IMR-90 (cell line): ENCODE data around the gene EIF3I. TPM values are rescaled to one million over a fixed set of nuclear protein-coding genes. Genes with fewer than 3 reads are reported as not detected.

Experiments used
- ATAC-seq: fragments of 200-7000 bp; cut with Tn5 transposase; 2 replicates; pipeline ENCODE4 v1.9.1; 2020; ENCODE audit warnings: low read depth, mild to moderate bottlenecking, moderate library complexity
- BruUV-seq: library from RNA; stranded (reverse); fragments of 400-500 nt; replicated peaks from 2 replicates; lab custom pipeline; 2021; lab: Mats Ljungman, UMichigan
- CTCF ChIA-PET: fragments of 300-600 bp; formaldehyde crosslinking; extraction: SDS; loops from one replicate; lab custom pipeline; 2021; ENCODE audit warnings: antibody characterized with exemption; lab: Yijun Ruan, JAX
- POLR2A ChIA-PET: fragments of 300-600 bp; sonication (Branson Sonifier 250); formaldehyde crosslinking; loops from one replicate; lab custom pipeline; 2022; ENCODE audit warnings: antibody characterized with exemption; ENCODE audit not compliant: unreplicated experiment; lab: Charles Lee
- DNase-seq: peaks from one replicate; pipeline ENCODE4 v3.0.0; 2013
- H2AFZ ChIP-seq: replicated peaks from 2 replicates; pipeline ENCODE3; 2013; ENCODE audit warnings: low read length, mild to moderate bottlenecking; ENCODE audit not compliant: poor library complexity
- H2AK5ac ChIP-seq: 2 replicates; pipeline ENCODE4 v1.6.1; 2013; ENCODE audit warnings: low read depth, low read length, inconsistent platforms
- H2AK9ac ChIP-seq: replicated peaks from 2 replicates; pipeline ENCODE3; 2013; ENCODE audit warnings: mild to moderate bottlenecking, low read depth, low read length, moderate library complexity; ENCODE audit not compliant: poor library complexity
- H2BK120ac ChIP-seq: 2 replicates; pipeline ENCODE4 v1.6.1; 2013; ENCODE audit warnings: low read depth, low read length, inconsistent platforms
- H2BK15ac ChIP-seq: 3 replicates; pipeline ENCODE4 v1.6.1; 2013; ENCODE audit warnings: low read depth, low read length, inconsistent platforms
- H2BK20ac ChIP-seq: 2 replicates; pipeline ENCODE4 v1.6.1; 2013; ENCODE audit warnings: low read depth, mild to moderate bottlenecking, inconsistent platforms, low read length, moderate library complexity
- H2BK5ac ChIP-seq: 2 replicates; pipeline ENCODE4 v1.6.1; 2013; ENCODE audit warnings: mild to moderate bottlenecking, low read depth, low read length, inconsistent platforms; ENCODE audit not compliant: poor library complexity, severe bottlenecking
- H3K14ac ChIP-seq: replicated peaks from 2 replicates; pipeline ENCODE4 v1.6.1; 2013; ENCODE audit warnings: low read depth, low read length, inconsistent platforms
- H3K18ac ChIP-seq: 2 replicates; pipeline ENCODE4 v1.6.1; 2013; ENCODE audit warnings: low read depth, low read length, control low read depth
- H3K23ac ChIP-seq: 2 replicates; pipeline ENCODE4 v1.6.1; 2013; ENCODE audit warnings: low read depth, low read length, inconsistent platforms
- H3K27ac ChIP-seq: 2 replicates; pipeline ENCODE4 v1.5.1; 2013; ENCODE audit warnings: mild to moderate bottlenecking, control low read depth, low read length; ENCODE audit not compliant: insufficient read depth
- H3K27me3 ChIP-seq: 2 replicates; pipeline ENCODE4 v1.6.1; 2013; ENCODE audit warnings: low read length; ENCODE audit not compliant: control insufficient read depth, insufficient read depth
- H3K36me3 ChIP-seq: 2 replicates; pipeline ENCODE4 v1.6.1; 2013; ENCODE audit warnings: low read length, mixed read lengths; ENCODE audit not compliant: control insufficient read depth, insufficient read depth
- H3K4ac ChIP-seq: 2 replicates; pipeline ENCODE4 v1.6.1; 2013; ENCODE audit warnings: low read depth, low read length, inconsistent platforms
- H3K4me1 ChIP-seq: 2 replicates; pipeline ENCODE4 v1.6.1; 2013; ENCODE audit warnings: low read length, mixed read lengths; ENCODE audit not compliant: control insufficient read depth, insufficient read depth
- H3K4me2 ChIP-seq: 2 replicates; pipeline ENCODE4 v1.6.1; 2013; ENCODE audit warnings: low read depth, mild to moderate bottlenecking, control low read depth, low read length, moderate library complexity
- H3K4me3 ChIP-seq: 2 replicates; pipeline ENCODE4 v1.5.1; 2013; ENCODE audit warnings: low read depth, mild to moderate bottlenecking, control low read depth, low read length, moderate library complexity; ENCODE audit not compliant: insufficient read depth
- H3K56ac ChIP-seq: 2 replicates; pipeline ENCODE4 v1.6.1; 2013; ENCODE audit warnings: low read length, inconsistent platforms; ENCODE audit not compliant: insufficient read depth; ENCODE audit errors: extremely low read depth
- H3K79me1 ChIP-seq, 2 experiments: 2 replicates each; pipeline ENCODE4 v1.6.1; 2013; ENCODE audit warnings: low read length in 2 of 2, inconsistent platforms in 1 of 2, low read depth in 1 of 2
- H3K9ac ChIP-seq: 2 replicates; pipeline ENCODE4 v1.6.1; 2013; ENCODE audit warnings: low read depth, low read length, control low read depth
- H3K9me1 ChIP-seq: 2 replicates; pipeline ENCODE4 v1.6.1; 2013; ENCODE audit warnings: low read length, inconsistent platforms; ENCODE audit not compliant: insufficient read depth
- H3K9me3 ChIP-seq: 2 replicates; pipeline ENCODE4 v1.6.1; 2013; ENCODE audit warnings: low read length; ENCODE audit not compliant: control insufficient read depth, insufficient read depth
- H4K20me1 ChIP-seq: 2 replicates; pipeline ENCODE4 v1.6.1; 2013; ENCODE audit warnings: low read length, inconsistent platforms; ENCODE audit not compliant: insufficient read depth
- H4K5ac ChIP-seq: 2 replicates; pipeline ENCODE4 v1.6.1; 2013; ENCODE audit warnings: mild to moderate bottlenecking, low read depth, low read length, control low read depth
- H4K8ac ChIP-seq, 2 experiments: 2 replicates each; pipeline ENCODE4 v1.6.1; 2013; ENCODE audit warnings: low read depth in 2 of 2, low read length in 2 of 2, control low read depth in 1 of 2, inconsistent platforms in 1 of 2
- H4K91ac ChIP-seq: 2 replicates; pipeline ENCODE4 v1.6.1; 2013; ENCODE audit warnings: low read depth, low read length, inconsistent platforms; ENCODE audit not compliant: insufficient read depth
- BHLHE40 ChIP-seq: fragments of 150-350 bp; IDR thresholded peaks from 2 replicates; pipeline ENCODE4 v1.6.1; 2016; ENCODE audit warnings: mild to moderate bottlenecking, low read depth, low read length
- CEBPB ChIP-seq: IDR thresholded peaks from 2 replicates; pipeline ENCODE4 v1.6.1; 2012; ENCODE audit warnings: low read depth, low read length, improper control_type of control experiment
- CHD1 ChIP-seq: IDR thresholded peaks from 2 replicates; pipeline ENCODE4 v1.6.1; 2012; ENCODE audit warnings: low read depth, low read length, improper control_type of control experiment
- ELK1 ChIP-seq: fragments of 150-350 bp; IDR thresholded peaks from 2 replicates; pipeline ENCODE4 v1.6.1; 2016; ENCODE audit warnings: low read depth, mild to moderate bottlenecking, low read length, moderate library complexity, borderline replicate concordance
- FOS ChIP-seq: fragments of 150-350 bp; IDR thresholded peaks from 2 replicates; pipeline ENCODE4 v1.6.1; 2016; ENCODE audit warnings: low read depth, low read length
- MAFK ChIP-seq: IDR thresholded peaks from 2 replicates; pipeline ENCODE4 v1.6.1; 2012; ENCODE audit warnings: low read depth, low read length, improper control_type of control experiment
- MAZ ChIP-seq: IDR thresholded peaks from 2 replicates; pipeline ENCODE4 v1.6.1; 2012; ENCODE audit warnings: low read depth, mild to moderate bottlenecking, low read length, improper control_type of control experiment, moderate library complexity, borderline replicate concordance
- MXI1 ChIP-seq: IDR thresholded peaks from 2 replicates; pipeline ENCODE4 v1.6.1; 2012; ENCODE audit warnings: low read depth, mild to moderate bottlenecking, low read length, moderate library complexity, borderline replicate concordance
- NFE2L2 ChIP-seq: fragments of 150-350 bp; IDR thresholded peaks from 2 replicates; pipeline ENCODE4 v1.6.1; 2016; ENCODE audit warnings: low read depth, mild to moderate bottlenecking, low read length
- POLR2A ChIP-seq: IDR thresholded peaks from 2 replicates; pipeline ENCODE4 v1.6.1; 2012; ENCODE audit warnings: mild to moderate bottlenecking, low read depth, low read length
- RAD21 ChIP-seq: IDR thresholded peaks from 2 replicates; pipeline ENCODE4 v1.6.1; 2012; ENCODE audit warnings: low read length, improper control_type of control experiment
- RCOR1 ChIP-seq: IDR thresholded peaks from 2 replicates; pipeline ENCODE4 v1.6.1; 2012; ENCODE audit warnings: mild to moderate bottlenecking, low read length, improper control_type of control experiment; ENCODE audit not compliant: insufficient replicate concordance
- RFX5 ChIP-seq: IDR thresholded peaks from 2 replicates; pipeline ENCODE4 v1.8.0; 2012; ENCODE audit warnings: low read depth, mild to moderate bottlenecking, low read length, moderate library complexity
- SMC3 ChIP-seq: fragments of 150-350 bp; IDR thresholded peaks from 2 replicates; pipeline ENCODE4 v1.6.1; 2016; ENCODE audit warnings: low read depth, mild to moderate bottlenecking, antibody characterized with exemption, low read length, moderate library complexity
- USF2 ChIP-seq: fragments of 150-350 bp; IDR thresholded peaks from 2 replicates; pipeline ENCODE4 v1.6.1; 2017; ENCODE audit warnings: mild to moderate bottlenecking, antibody characterized with exemption, low read length, low read depth
- WGBS, 2 experiments: methylation state at CpG; one replicate each; pipeline versions ENCODE4 v1.1.5 to v1.1.7; 2013; ENCODE audit warnings: missing lambda C conversion rate in 2 of 2; ENCODE audit not compliant: insufficient read length in 1 of 2; ENCODE audit errors: extremely low coverage in 2 of 2; 5-methylcytosine and 5-hydroxymethylcytosine counted together
- dilution Hi-C: fragments of 300-500 bp; cut with HindIII; formaldehyde crosslinking; loops from one replicate; pipeline ENCODE4 v1.14.3; 2018; ENCODE audit warnings: low sequenced_read_pairs; ENCODE audit not compliant: unreplicated experiment
- in situ Hi-C: fragments of 300-500 bp; cut with MboI; formaldehyde crosslinking; loops from 3 replicates; pipeline ENCODE4 v1.14.3; 2019; ENCODE audit warnings: low sequenced_read_pairs, inconsistent platforms, mixed read lengths
- intact Hi-C: fragments of 100-400 bp; cut with micrococcal nuclease; formaldehyde crosslinking; loops from 2 replicates; pipeline ENCODE4 v1.10.0; 2022
- polyA plus RNA-seq, 3 experiments: library from polyadenylated mRNA; depleted of rRNA; stranded (reverse); fragments of >200 nt; gene quantifications; 2 replicates each; pipeline ENCODE4 v1.2.3, GENCODE V29; 2012; ENCODE audit warnings: low replicate concordance in 1 of 3
- total RNA-seq: library from RNA; depleted of rRNA; stranded (reverse); fragments of >200 nt; gene quantifications from 2 replicates; pipeline ENCODE4 v1.2.3, GENCODE V29; 2012
- TF ChIP-seq, protein P1 (sequence below): conservative IDR thresholded peaks from 2 replicates; pipeline ENCODE4 v1.5.1; 2012; ENCODE audit warnings: mild to moderate bottlenecking, low read depth, low read length, improper control_type of control experiment

The EIF3I gene
- total and polyA plus RNA-seq, 2 of the 4 experiments (the other 2 are of a cell fraction), result 469 to 716 TPM

DNA sequence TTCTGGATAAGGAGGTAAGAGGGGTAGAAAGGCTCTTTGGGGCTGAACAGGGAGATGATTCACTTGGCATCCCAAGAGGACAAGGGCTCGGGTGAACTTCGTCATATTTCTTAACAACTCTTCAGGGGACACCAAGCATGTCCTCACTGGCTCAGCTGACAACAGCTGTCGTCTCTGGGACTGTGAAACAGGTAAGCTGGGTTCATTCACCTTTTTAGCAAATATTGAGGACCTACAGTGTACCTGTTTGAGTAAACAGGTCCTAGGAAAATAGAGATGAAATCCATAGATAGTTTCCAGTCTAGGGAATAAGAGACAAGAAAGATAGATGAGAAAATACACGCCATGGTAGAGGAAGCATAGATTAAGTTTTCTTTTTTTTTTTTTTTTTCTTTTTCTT lies 2.1 kb downstream of the EIF3I start:
- no peak overlapping the region for H2AK9ac ChIP-seq
- no peak overlapping the region for H3K56ac ChIP-seq
- peaks cover 37 to 74% of the 10 kb centered on the region in 2 experiments for H3K79me1 ChIP-seq
- no peak overlapping the region for H2AFZ ChIP-seq
- peaks cover 12% of the 10 kb centered on the region for H3K4me1 ChIP-seq
- BruUV-seq, result no TSS peak
- no peak overlapping the region for H3K18ac ChIP-seq
- no peak overlapping the region for H3K4me3 ChIP-seq
- no peak overlapping the region for H3K4me2 ChIP-seq
- peaks cover 16% of the 10 kb centered on the region for H3K9me1 ChIP-seq
- H3K14ac ChIP-seq, result no peak overlapping the region
- H4K20me1 ChIP-seq, result 0 out of 2 replicates have a peak, but pooled peaks cover 10% of the 10 kb centered on the region
- in situ Hi-C loops, result no loop called here
- H2BK120ac ChIP-seq, result no peak overlapping the region
- H3K9me3 ChIP-seq, result no peaks in the 10 kb centered on the region
- no peak overlapping the region for H2BK15ac ChIP-seq
- H3K36me3 ChIP-seq, result peaks cover 44% of the 10 kb centered on the region
- H4K5ac ChIP-seq, result no peak overlapping the region
- dilution Hi-C loops, result no loop called here
- DNase-seq (no peak), ATAC-seq (no peak)
- CTCF ChIA-PET, result no interaction called here
- H3K27ac ChIP-seq, result no peak overlapping the region
- H2AK5ac ChIP-seq, result no peak overlapping the region
- 100% methylated on average over 1 of the region's 4 CpGs; no CpG with 5 or more reads in 1 of the 2 experiments for WGBS, 2 experiments
- H4K8ac ChIP-seq, result no peak overlapping the region
- H3K9ac ChIP-seq, result no peak overlapping the region
- 0 out of 2 replicates have a peak overlapping the region, but pooled peaks have one; percentile 18 for H3K23ac ChIP-seq
- POLR2A ChIA-PET, result no interaction called here
- H4K91ac ChIP-seq, result no peak overlapping the region
- no peaks in the 10 kb centered on the region for H3K27me3 ChIP-seq
- no peak overlapping the region for H3K4ac ChIP-seq
- no peak for TF ChIP-seq CEBPB
- no peak for TF ChIP-seq RFX5
- no peak for TF ChIP-seq ELK1
- no peak for TF ChIP-seq RCOR1
- no peak for TF ChIP-seq MAFK
- no peak for TF ChIP-seq USF2
- no peak for TF ChIP-seq RAD21
- no peak for TF ChIP-seq SMC3
- no peak for TF ChIP-seq NFE2L2
- TF ChIP-seq FOS, result no peak
- TF ChIP-seq, protein P1, sequence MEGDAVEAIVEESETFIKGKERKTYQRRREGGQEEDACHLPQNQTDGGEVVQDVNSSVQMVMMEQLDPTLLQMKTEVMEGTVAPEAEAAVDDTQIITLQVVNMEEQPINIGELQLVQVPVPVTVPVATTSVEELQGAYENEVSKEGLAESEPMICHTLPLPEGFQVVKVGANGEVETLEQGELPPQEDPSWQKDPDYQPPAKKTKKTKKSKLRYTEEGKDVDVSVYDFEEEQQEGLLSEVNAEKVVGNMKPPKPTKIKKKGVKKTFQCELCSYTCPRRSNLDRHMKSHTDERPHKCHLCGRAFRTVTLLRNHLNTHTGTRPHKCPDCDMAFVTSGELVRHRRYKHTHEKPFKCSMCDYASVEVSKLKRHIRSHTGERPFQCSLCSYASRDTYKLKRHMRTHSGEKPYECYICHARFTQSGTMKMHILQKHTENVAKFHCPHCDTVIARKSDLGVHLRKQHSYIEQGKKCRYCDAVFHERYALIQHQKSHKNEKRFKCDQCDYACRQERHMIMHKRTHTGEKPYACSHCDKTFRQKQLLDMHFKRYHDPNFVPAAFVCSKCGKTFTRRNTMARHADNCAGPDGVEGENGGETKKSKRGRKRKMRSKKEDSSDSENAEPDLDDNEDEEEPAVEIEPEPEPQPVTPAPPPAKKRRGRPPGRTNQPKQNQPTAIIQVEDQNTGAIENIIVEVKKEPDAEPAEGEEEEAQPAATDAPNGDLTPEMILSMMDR, result no peak
- no peak for TF ChIP-seq POLR2A
- no peak for TF ChIP-seq BHLHE40
- TF ChIP-seq MAZ, result no peak
- no peak for TF ChIP-seq MXI1
- TF ChIP-seq CHD1, result no peak
- intact Hi-C loops, result loop anchor here (5.0 kb wide), 1 partner anchor 68 kb away; the partner anchor contains the start of gene HDAC1
- H2BK20ac ChIP-seq, result no peak overlapping the region
- no peak overlapping the region for H2BK5ac ChIP-seq
